ENCODE results near the gene LSAMP.

The LSAMP gene

GRCh38 chr3:116154389-116154788 lies 290.9 kb downstream of the LSAMP start:
- no peak for DNase-seq

DNA sequence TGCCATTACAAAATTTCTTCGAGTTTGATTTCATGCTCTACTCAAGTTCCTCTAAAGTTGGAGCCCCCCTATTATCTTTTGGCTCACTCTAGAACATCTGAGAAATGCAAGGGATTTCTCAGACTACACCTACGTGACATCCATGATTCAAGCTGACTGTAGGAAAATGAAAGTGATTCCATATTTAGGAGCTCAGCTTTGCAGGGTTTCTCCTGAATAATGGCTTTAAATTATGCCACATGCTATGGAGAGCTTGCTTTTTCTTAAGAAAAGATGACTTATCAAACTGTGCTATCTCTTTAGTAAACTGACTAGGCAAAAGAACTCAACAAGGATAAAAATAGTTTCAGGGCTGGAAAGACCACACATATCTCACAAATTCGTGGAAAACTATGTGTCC lies 292.1 kb downstream of the LSAMP start:
- no peak for DNase-seq

DNA sequence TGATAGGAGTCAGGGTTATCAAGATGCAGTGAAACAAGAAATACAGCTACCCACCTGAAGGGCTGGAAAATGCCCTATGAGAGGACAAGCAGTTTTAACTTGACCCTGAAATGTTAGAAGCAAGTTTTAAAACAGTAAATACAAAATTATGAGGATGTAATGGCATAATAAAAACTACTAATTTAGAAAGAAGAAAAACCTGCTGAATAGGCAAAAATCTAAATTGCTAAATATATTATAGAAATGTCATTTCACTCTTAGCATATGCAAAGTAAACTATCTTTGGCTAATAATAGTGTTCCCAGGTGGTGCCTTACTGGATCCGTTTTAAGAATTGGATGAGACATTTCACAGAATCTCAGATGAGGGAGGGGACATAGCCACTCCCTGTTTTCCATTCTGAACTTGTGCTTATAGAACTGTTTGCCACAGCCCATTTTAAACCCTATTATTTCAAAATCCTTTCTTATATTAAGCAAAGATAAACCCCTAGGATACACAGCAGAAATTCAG lies 294.6 kb downstream of the LSAMP start:
- no peak for DNase-seq

DNA sequence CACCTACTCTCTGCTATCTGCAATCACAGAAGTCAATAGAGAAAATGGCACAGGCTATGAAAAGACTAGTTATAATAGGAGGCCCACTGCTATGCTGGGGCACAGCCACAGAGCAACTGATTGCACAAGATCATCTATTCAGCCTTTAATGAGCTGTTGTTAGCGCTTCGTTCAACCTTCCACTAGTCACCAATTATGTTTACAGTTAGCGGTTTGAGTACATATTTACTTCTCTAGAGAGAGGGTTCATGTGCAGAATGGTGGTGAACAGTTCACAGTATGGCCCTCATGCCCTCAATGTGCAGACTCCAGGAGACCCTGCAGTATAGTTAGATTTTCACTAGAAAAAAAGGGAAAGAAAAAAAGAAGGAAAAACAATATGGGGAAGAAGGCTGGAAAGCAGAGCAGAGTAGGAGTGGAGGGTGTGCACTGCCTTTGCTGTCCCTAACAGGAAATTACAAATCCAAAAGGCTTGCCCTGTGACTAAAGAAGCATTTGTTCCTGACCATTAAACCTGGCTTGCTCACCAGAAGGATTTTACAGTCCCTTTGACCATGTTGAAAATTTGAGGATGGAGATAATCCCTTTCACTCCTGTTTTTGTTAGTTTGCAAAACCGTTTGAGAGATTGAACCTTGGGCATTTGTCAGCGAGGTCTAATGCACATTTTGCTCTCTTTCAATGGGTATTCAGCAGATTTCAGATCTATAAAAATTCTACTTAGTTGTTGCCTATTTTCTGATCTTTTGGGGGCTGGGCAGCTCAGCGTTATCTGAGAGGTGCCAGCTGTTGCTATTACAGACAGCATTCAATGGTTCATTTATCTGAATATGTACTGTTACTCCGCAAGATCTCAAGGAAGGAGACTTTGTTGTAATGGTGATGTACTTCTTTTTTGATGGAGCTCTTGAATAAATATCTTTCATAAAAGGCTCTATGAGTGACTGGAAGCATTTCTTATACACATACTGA lies 296.1 kb downstream of the LSAMP start:
- DNase-seq, result no peak

DNA sequence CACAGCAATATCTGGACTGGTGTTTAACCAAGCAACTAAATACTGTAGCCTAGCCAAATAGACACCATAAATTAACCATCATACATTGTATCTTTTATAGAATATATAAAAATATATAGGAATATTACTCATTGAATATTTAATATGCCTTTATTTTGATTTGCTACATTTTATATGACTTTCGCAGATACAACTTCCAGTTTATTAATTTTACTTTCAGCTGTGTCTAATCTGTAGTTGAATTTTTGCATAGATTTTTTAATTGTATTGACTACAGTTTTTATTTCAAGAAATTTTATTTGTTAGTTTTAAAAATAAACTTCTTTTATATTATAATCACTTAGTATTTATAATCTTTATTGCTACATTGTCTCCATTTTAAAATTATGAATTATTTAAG lies 299.7 kb downstream of the LSAMP start:
- no peak for DNase-seq

GRCh38 chr3:116141724-116142123 lies 303.6 kb downstream of the LSAMP start:
- no peak for DNase-seq

GRCh38 chr3:116140100-116140689 lies 305.1 kb downstream of the LSAMP start:
- no peak for DNase-seq

DNA sequence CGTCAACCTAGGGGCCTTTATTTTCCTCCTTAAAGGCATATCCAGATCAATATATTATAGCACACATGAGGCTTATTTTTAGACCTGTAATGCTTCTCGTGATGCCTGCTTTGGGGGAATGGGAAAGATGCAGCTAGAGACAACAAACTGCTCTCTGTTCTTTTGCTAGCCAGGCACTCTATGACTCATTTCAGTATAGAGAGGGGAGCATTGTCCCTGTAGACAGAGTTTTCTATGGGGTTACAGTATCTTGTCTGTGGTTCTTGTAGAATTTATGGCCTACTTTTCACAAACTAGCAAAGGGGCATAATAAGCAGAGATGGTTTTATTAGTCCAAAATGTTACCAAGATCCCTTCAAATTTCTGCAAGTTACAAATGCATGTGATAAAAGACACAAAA lies 305.6 kb downstream of the LSAMP start:
- no peak for DNase-seq

DNA sequence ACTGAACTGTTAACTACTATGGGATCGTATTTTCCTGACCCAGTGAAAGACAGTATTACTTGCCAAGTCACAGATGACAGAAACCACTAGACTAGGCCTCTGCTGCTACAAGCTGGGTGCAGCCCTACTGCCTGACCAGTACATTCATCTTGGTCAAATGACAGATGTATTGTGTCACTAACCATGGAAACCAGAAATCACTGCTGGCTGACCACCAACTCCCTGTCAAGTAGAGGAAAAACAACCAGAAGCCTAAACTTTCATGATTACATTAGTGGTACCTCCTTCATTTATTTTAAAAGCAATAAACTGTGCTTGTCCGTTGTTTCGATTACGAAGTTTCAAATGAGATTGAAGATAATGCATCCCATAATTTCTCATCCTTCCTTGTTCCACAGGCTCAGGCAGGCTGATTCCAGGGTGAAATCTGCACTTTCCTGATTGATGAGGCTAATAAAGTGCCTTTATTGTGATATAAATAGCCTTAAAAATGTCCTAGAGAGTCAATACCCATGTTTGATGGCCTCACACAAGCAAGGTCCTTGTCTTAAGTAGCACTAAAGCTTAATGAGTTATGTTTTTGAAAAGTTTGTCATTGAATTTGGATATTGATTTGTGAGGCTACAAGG lies 309.7 kb downstream of the LSAMP start:
- DNase-seq, result no peak

GRCh38 chr3:116129187-116129946 lies 315.9 kb downstream of the LSAMP start:
- DNase-seq, result no peak

- no peak for DNase-seq
These were observed 317.8 kb downstream of the LSAMP start for GRCh38 chr3:116127464-116127863.

DNA sequence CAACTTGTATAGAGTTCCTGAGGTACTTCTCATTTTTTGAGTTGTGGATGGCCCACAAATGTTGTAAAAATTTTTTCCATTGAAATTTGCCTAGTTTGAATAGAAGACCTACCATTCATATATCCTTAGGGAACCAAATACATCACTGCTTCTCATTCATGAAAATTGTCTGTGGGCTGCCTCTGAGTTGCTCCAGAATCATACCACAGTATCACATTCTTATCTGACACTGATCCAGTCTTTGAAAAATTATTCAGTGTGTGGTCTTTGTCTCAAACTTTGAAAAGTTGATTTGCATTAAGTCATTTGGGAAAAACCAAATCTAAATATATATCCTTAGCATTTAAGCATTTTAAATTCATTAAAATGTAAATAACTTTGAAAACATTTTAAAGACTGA lies 321.1 kb downstream of the LSAMP start:
- no peak for DNase-seq

GRCh38 chr3:116118475-116119169 lies 326.7 kb downstream of the LSAMP start:
- DNase-seq, result no peak

- DNase-seq, result no peak
These were observed 330.7 kb downstream of the LSAMP start for GRCh38 chr3:116114586-116114985.

- no peak for DNase-seq
These were observed 332.6 kb downstream of the LSAMP start for GRCh38 chr3:116112696-116113095.

GRCh38 chr3:116111765-116112164 lies 333.5 kb downstream of the LSAMP start:
- DNase-seq, result no peak

DNA sequence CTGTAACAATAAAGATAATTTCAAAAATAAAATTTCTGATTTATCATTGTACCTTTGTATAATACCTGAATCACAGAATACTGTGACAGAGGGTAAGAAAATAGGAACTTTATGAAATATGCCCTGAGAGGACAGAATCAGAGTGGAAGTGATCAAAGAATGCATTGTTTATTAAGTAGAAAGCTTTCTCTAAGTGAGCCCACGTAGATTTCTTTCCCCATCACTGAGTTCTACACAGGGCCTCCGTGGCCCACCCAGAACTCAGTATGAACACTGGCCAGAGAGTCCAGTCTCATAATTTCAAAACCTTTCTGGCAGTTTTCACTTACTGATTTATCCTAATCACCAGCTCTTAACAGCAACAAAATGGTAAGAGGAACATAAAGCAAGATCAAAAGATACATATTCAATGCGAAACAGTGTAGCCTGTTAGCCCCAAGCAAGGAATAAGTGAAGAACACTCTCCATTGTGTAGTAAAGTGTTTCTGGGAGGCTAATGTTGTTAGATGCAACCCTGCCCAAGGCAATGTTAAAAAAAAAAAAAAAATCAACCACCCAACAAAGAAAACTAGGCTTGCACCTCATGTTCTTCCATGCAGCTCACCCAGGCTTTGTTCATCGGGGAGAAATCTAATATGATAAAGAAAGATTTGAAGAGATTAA lies 341.3 kb downstream of the LSAMP start:
- DNase-seq, result no peak

GRCh38 chr3:116102037-116102436 lies 343.2 kb downstream of the LSAMP start:
- no peak for DNase-seq

GRCh38 chr3:116097226-116097625 lies 348.1 kb downstream of the LSAMP start:
- no peak for DNase-seq

DNA sequence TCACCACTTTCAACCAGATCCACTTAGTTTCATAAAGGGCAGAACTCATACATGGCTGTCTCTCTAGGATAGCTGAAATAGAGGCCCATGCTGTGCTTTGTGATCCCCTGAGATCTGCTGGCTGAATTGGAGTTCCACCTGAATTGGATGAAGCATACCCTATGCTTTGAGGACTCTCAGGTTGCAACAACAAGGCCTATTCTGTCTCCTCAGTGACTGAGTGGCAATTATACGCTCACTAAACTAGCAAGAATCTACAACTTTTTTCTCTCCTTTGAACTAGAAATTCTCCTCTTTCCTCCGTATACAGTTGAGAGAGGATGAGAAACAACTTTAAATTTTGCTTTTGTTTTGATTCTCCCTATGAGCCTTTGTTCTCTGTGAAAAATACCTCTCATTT lies 348.7 kb downstream of the LSAMP start:
- no peak for DNase-seq

GRCh38 chr3:116093374-116093773 lies 351.9 kb downstream of the LSAMP start:
- no peak for DNase-seq

- DNase-seq, result no peak
These were observed 357.9 kb downstream of the LSAMP start for GRCh38 chr3:116087426-116087825.

Measured in GF-D8 (cell line).